Thyroid gland (tissue), 4 donors: ENCODE data around the gene JCHAIN. TPM values are rescaled to one million over a fixed set of nuclear protein-coding genes. Genes with fewer than 3 reads are reported as not detected.
"Not testable (repeated sequence)": the region's sequence is repeated elsewhere in the genome, so short reads cannot be mapped to it uniquely, and the experiment has no call there.

ENCODE experiments used
- DNase-seq, 2 donors: peaks; one replicate each; pipeline ENCODE4 v3.0.0-alpha.2; 2019
- H3K27ac ChIP-seq, 3 donors: fragments of 200-600 bp; sonication (generic); 1 replicate in 2 of 3; 2 replicates in 1 of 3; pipeline ENCODE4 v1.5.1; 2016 to 2019; ENCODE audit warnings: mild to moderate bottlenecking in 1 of 3, moderate library complexity in 1 of 3
- H3K27me3 ChIP-seq: fragments of 200-600 bp; sonication (generic); one replicate; pipeline ENCODE4 v1.5.1; 2019
- H3K36me3 ChIP-seq, 2 donors: fragments of 200-600 bp; sonication (generic); one replicate each; pipeline ENCODE4 v1.5.1; 2016 to 2019
- H3K4me1 ChIP-seq, 2 donors: fragments of 200-600 bp; sonication (generic); one replicate each; pipeline ENCODE4 v1.5.1; 2017 to 2019
- H3K4me3 ChIP-seq, 3 donors: fragments of 200-600 bp; sonication (generic); replicated peaks in 1 of 3; 1 replicate in 2 of 3; 2 replicates in 1 of 3; pipeline ENCODE4 v1.5.1; 2016; ENCODE audit warnings: mild to moderate bottlenecking in 1 of 3
- H3K9me3 ChIP-seq: fragments of 200-600 bp; sonication (generic); one replicate; pipeline ENCODE4 v1.5.1; 2017
- CTCF ChIP-seq, 6 experiments: fragments of 200-600 bp in 3 of 6; fragments of 450-650 bp in 3 of 6; sonication (generic) in 3 of 6; IDR thresholded peaks; one replicate each; pipeline ENCODE4 v1.5.1; 2016 to 2019; ENCODE audit warnings: antibody characterized with exemption in 6 of 6, mild to moderate bottlenecking in 2 of 6, inconsistent platforms in 1 of 6, moderate library complexity in 1 of 6
- POLR2A ChIP-seq, 2 donors: fragments of 450-650 bp; IDR thresholded peaks; one replicate each; pipeline ENCODE4 v1.6.1; 2017; ENCODE audit warnings: antibody characterized with exemption in 2 of 2, mild to moderate bottlenecking in 2 of 2, moderate library complexity in 1 of 2
- WGBS, 2 donors: methylation state at CpG; one replicate each; pipeline ENCODE4 v1.1.5; 2017; 5-methylcytosine and 5-hydroxymethylcytosine counted together
- intact Hi-C: fragments of 100-400 bp; cut with DNase I; formaldehyde crosslinking; loops from one replicate; pipeline ENCODE4 v1.15.1; 2023
- total RNA-seq, 4 donors: library from RNA; depleted of rRNA; stranded (reverse); fragments of >200 nt; gene quantifications; one replicate each; pipeline ENCODE4 v1.2.3, GENCODE V29; 2016

The JCHAIN gene
- total RNA-seq, 4 donors from 2014 or later, result 0.67 to 154 (median 3.7) TPM; not detected in 1

- TF ChIP-seq POLR2A (IDR thresholded peaks at IDR 0.05) (no peak), CTCF (IDR thresholded peaks at IDR 0.05) (no peak)
- DNase-seq, result peak; percentile 59 to 64
- no peaks in the 10 kb centered on the region for H3K9me3 ChIP-seq
- H3K4me1 ChIP-seq, result peaks cover 16 to 28% of the 10 kb centered on the region in 2 donors
- intact Hi-C loops, result loop anchor here (10.0 kb wide), 1 partner anchor 131 kb away; the partner anchor contains the start of gene GRSF1
- H3K36me3 ChIP-seq, result no peaks in the 10 kb centered on the region
- H3K27me3 ChIP-seq, result no peaks in the 10 kb centered on the region
- peak overlapping the region in 2 of 3 donors; percentile 75 to 86 for H3K4me3 ChIP-seq
- WGBS, 2 donors, result 1 to 2% methylated on average over 11 of the region's 11 CpGs
- H3K27ac ChIP-seq, result peak overlapping the region; percentile 82 to 98 (median 94)
Observed at GRCh38 chr4:70703619-70704214, 37.4 kb upstream of the JCHAIN start.

- 87 to 92% methylated on average over 2 of the region's 2 CpGs for WGBS, 2 donors
- Histone ChIP-seq H3K4me1 (peaks cover 16 to 22% of the 10 kb centered on the region in 2 donors), H3K27ac (peak overlapping the region in 1 of 3 donors; percentile 82)
- H3K27me3 ChIP-seq, H3K4me3 ChIP-seq, H3K36me3 ChIP-seq, H3K9me3 ChIP-seq, DNase-seq: not testable (repeated sequence)
- intact Hi-C loops, result loop anchor here (10.0 kb wide), 1 partner anchor 132 kb away; the partner anchor contains the start of gene GRSF1
Observed at GRCh38 chr4:70702592-70702991, 36.3 kb upstream of the JCHAIN start.

- H3K36me3 ChIP-seq, result no peaks in the 10 kb centered on the region
- no peaks in the 10 kb centered on the region for H3K9me3 ChIP-seq
- intact Hi-C loops, result loop anchor here (10.0 kb wide), 1 partner anchor 134 kb away; the partner anchor contains the start of gene GRSF1
- no peak overlapping the region for H3K27ac ChIP-seq
- H3K4me1 ChIP-seq, result peaks cover 5 to 11% of the 10 kb centered on the region in 2 donors
- no peak for DNase-seq
- WGBS, 2 donors, result 90 to 98% methylated on average over 1 of the region's 1 CpG
- TF ChIP-seq CTCF (IDR thresholded peaks at IDR 0.05) (no peak), POLR2A (IDR thresholded peaks at IDR 0.05) (no peak)
- H3K27me3 ChIP-seq, result no peaks in the 10 kb centered on the region
- H3K4me3 ChIP-seq, result no peak overlapping the region
Observed at GRCh38 chr4:70701271-70701670, 35.0 kb upstream of the JCHAIN start.

GRCh38 chr4:70700712-70701111 lies 34.4 kb upstream of the JCHAIN start:
- intact Hi-C loops, result loop anchor here (10.0 kb wide), 1 partner anchor 134 kb away; the partner anchor contains the start of gene GRSF1
- WGBS, 2 donors, result 84 to 86% methylated on average over 5 of the region's 5 CpGs
- no peaks in the 10 kb centered on the region for H3K9me3 ChIP-seq
- H3K4me1 ChIP-seq, result peaks cover 0 to 9% of the 10 kb centered on the region in 2 donors
- DNase-seq, result no peak
- H3K27me3 ChIP-seq, result no peaks in the 10 kb centered on the region
- TF ChIP-seq CTCF (IDR thresholded peaks at IDR 0.05) (no peak), POLR2A (IDR thresholded peaks at IDR 0.05) (no peak)
- no peak overlapping the region for H3K27ac ChIP-seq
- no peaks in the 10 kb centered on the region for H3K36me3 ChIP-seq
- no peak overlapping the region for H3K4me3 ChIP-seq

GRCh38 chr4:70698435-70698834 lies 32.1 kb upstream of the JCHAIN start:
- H3K27me3 ChIP-seq, H3K9me3 ChIP-seq, intact Hi-C loops, H3K27ac ChIP-seq, H3K4me1 ChIP-seq, H3K4me3 ChIP-seq, DNase-seq, H3K36me3 ChIP-seq: not testable (repeated sequence)
- WGBS, 2 donors, result 90 to 94% methylated on average over 8 of the region's 8 CpGs

GRCh38 chr4:70694633-70695032 lies 28.3 kb upstream of the JCHAIN start:
- H3K27ac ChIP-seq, DNase-seq, H3K9me3 ChIP-seq, intact Hi-C loops, H3K4me3 ChIP-seq, H3K36me3 ChIP-seq, H3K27me3 ChIP-seq: not testable (repeated sequence)
- H3K4me1 ChIP-seq, result peaks cover 17 to 19% of the 10 kb centered on the region in 2 donors
- 92 to 94% methylated on average over 7 of the region's 7 CpGs for WGBS, 2 donors
